ENCODE results near the gene RBFA. TPM values are rescaled to one million over a fixed set of nuclear protein-coding genes. Genes with fewer than 3 reads are reported as not detected.
"Not testable (repeated sequence)": the region's sequence is repeated elsewhere in the genome, so short reads cannot be mapped to it uniquely, and the experiment has no call there.

RBFA gene
- total RNA-seq, 1 donor from 2014 or later: 18.0 TPM

- TF ChIP-seq CTCF (IDR thresholded peaks at IDR 0.05): no peak
- intact Hi-C loops (cut with DNase I): no loop called here
- DNase-seq: peak; percentile 94
These were observed 45.6 kb upstream of the RBFA start, which contains the start of gene TXNL4A for GRCh38 chr18:79988451-79989194. TXNL4A (minus strand) TSS chr18:79988563; CDS start chr18:79988392, 171 bp downstream.

GRCh38 chr18:79989195-79989497 lies 45.1 kb upstream of the RBFA start:
- Histone ChIP-seq H3K36me3 (no peaks in the 10 kb centered on the region), H3K27ac (peak overlapping the region; percentile 98), H3K9me3 (no peaks in the 10 kb centered on the region), H3K27me3 (no peaks in the 10 kb centered on the region), H3K4me3 (peak overlapping the region; percentile 94), H3K4me1 (peaks cover 19% of the 10 kb centered on the region)
- intact Hi-C loops (cut with DNase I): no loop called here
- DNase-seq: no peak
- TF ChIP-seq CTCF (IDR thresholded peaks at IDR 0.05): no peak
- no peak for ATAC-seq

More at GRCh38 chr18:79988451-79989194, 45.6 kb upstream of the RBFA start, which contains the start of gene TXNL4A:
- Histone ChIP-seq H3K36me3 (no peaks in the 10 kb centered on the region), H3K4me1 (peaks cover 21% of the 10 kb centered on the region), H3K4me3 (peak within 1 kb of the TSS; percentile 94), H3K27me3 (no peaks in the 10 kb centered on the region), H3K9me3 (no peaks in the 10 kb centered on the region), H3K27ac (peak within 1 kb of the TSS; percentile 98)
- peak; percentile 99 for ATAC-seq

- H3K4me3 ChIP-seq: no peak overlapping the region
- no peaks in the 10 kb centered on the region for H3K36me3 ChIP-seq
- ATAC-seq (no peak), DNase-seq (no peak)
- H3K27me3 ChIP-seq: no peaks in the 10 kb centered on the region
- intact Hi-C loops (cut with DNase I): no loop called here
- no peak for TF ChIP-seq CTCF (IDR thresholded peaks at IDR 0.05)
- H3K4me1 ChIP-seq: peaks cover 17% of the 10 kb centered on the region
- H3K9me3 ChIP-seq: no peaks in the 10 kb centered on the region
- H3K27ac ChIP-seq: no peak overlapping the region
These were observed 42.7 kb upstream of the RBFA start for GRCh38 chr18:79991494-79991893.

- ATAC-seq: not testable (repeated sequence)
These were observed 34.5 kb upstream of the RBFA start for GRCh38 chr18:79999701-80000100.

GRCh38 chr18:80000877-80001276 lies 33.4 kb upstream of the RBFA start:
- no peaks in the 10 kb centered on the region for H3K27me3 ChIP-seq
- no peak for ATAC-seq
- H3K4me3 ChIP-seq: no peak overlapping the region
- no peak overlapping the region for H3K27ac ChIP-seq
- no peaks in the 10 kb centered on the region for H3K4me1 ChIP-seq
- H3K36me3 ChIP-seq: no peaks in the 10 kb centered on the region
- H3K9me3 ChIP-seq: no peaks in the 10 kb centered on the region
- intact Hi-C loops (cut with DNase I): no loop called here
- DNase-seq: no peak
- no peak for TF ChIP-seq CTCF (IDR thresholded peaks at IDR 0.05)

More at GRCh38 chr18:79999701-80000100, 34.5 kb upstream of the RBFA start:
- H3K9me3 ChIP-seq; DNase-seq; H3K36me3 ChIP-seq; H3K27ac ChIP-seq; H3K4me3 ChIP-seq; H3K4me1 ChIP-seq; intact Hi-C loops (cut with DNase I); H3K27me3 ChIP-seq: not testable (repeated sequence)

- ATAC-seq: no peak
- no peaks in the 10 kb centered on the region for H3K27me3 ChIP-seq
- H3K27ac ChIP-seq: no peak overlapping the region
- H3K9me3 ChIP-seq: no peaks in the 10 kb centered on the region
- intact Hi-C loops (cut with DNase I): no loop called here
- TF ChIP-seq CTCF (IDR thresholded peaks at IDR 0.05): no peak
- no peaks in the 10 kb centered on the region for H3K36me3 ChIP-seq
- H3K4me1 ChIP-seq: no peaks in the 10 kb centered on the region
- no peak for DNase-seq
- H3K4me3 ChIP-seq: no peak overlapping the region
These were observed 31.8 kb upstream of the RBFA start for GRCh38 chr18:80002468-80002867.

Data from upper lobe of right lung (tissue), 1 donor.